HL-60 (cell line): ENCODE measurements around the gene ASGR1.

Experiments used
- DNase-seq, 2 experiments: peaks; one replicate each; pipeline ENCODE4 v3.0.0-alpha.2; 2010 to 2020; ENCODE audit warnings: low read depth in 1 of 2, low spot score in 1 of 2
- H3K27ac ChIP-seq: fragments of 250-450 bp; sonication (Bioruptor Pico); replicated peaks from 2 replicates; pipeline ENCODE4 v1.5.1; 2020; ENCODE audit warnings: mild to moderate bottlenecking, moderate library complexity
- H3K27me3 ChIP-seq: fragments of 250-450 bp; sonication (Bioruptor Pico); 2 replicates; pipeline ENCODE4 v1.5.1; 2021; ENCODE audit warnings: mild to moderate bottlenecking, moderate library complexity; ENCODE audit not compliant: insufficient read depth, poor library complexity, severe bottlenecking
- H3K4me3 ChIP-seq: replicated peaks from 2 replicates; pipeline ENCODE4 v1.5.1; 2011; ENCODE audit warnings: mild to moderate bottlenecking, control low read depth, low read length; ENCODE audit not compliant: insufficient read depth
- CTCF ChIP-seq: IDR thresholded peaks from one replicate; pipeline ENCODE4 v1.5.1; 2011; ENCODE audit warnings: low read length, control low read depth, inconsistent platforms; ENCODE audit not compliant: insufficient read depth
- GABPA ChIP-seq: IDR thresholded peaks from 2 replicates; pipeline ENCODE4 v1.6.1; 2012; ENCODE audit warnings: low read depth
- POLR2AphosphoS5 ChIP-seq: IDR thresholded peaks from 2 replicates; pipeline ENCODE4 v1.6.1; 2012; ENCODE audit warnings: low read depth
- SPI1 ChIP-seq: IDR thresholded peaks from 2 replicates; pipeline ENCODE4 v1.6.1; 2012; ENCODE audit warnings: low read depth, mild to moderate bottlenecking, borderline replicate concordance
- TF ChIP-seq, protein P1 (sequence below): IDR thresholded peaks from 2 replicates; pipeline ENCODE4 v1.6.1; 2012; ENCODE audit warnings: low read depth; ENCODE audit not compliant: insufficient replicate concordance

Gene ASGR1

DNA sequence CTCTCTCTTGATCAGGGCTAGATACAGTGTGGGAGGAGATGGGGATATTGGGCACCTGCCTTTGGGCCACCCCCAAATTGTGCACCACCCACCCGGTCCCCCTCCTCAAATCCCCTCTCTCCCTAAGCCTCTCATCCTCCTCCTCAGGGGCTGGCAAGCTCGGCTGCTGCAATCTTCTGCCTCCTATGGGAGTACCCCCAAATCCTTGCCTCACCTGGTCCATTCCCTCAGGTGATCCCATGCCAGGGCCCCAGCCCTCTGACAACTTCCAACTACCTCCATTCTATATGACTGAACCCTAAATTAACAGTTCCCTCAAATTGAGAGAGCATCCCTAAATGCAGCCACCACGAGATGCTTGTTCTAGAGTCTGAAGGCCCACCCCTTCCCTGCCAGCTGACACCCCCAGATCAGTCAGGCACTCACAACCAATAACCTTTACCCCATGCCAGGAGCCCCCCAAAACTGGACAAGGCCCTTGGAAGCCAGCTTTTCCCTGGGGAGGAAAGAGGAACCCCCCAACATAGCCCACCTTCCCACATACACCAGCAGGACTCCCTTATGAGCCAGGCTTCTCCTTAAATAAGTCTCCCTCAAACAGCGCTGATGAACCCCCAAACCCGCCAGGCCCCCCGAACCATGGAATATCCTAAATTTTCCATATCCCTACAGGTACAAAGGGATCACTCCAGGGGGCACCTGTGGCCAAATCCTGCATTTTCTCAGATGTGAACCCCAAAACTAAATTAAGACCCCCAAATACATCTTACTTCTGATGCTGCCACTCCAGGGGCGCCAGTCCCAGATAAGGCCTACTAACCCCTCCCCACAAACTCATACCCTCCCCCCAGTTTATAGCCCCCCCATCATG, 37.3 kb upstream of the ASGR1 start:
- Histone ChIP-seq H3K27me3 (no peaks in the 10 kb centered on the region), H3K4me3 (peak overlapping the region; percentile 36), H3K27ac (no peak overlapping the region)
- TF ChIP-seq GABPA, result no peak
- no peak for TF ChIP-seq SPI1
- TF ChIP-seq CTCF, result no peak
- TF ChIP-seq, protein P1, sequence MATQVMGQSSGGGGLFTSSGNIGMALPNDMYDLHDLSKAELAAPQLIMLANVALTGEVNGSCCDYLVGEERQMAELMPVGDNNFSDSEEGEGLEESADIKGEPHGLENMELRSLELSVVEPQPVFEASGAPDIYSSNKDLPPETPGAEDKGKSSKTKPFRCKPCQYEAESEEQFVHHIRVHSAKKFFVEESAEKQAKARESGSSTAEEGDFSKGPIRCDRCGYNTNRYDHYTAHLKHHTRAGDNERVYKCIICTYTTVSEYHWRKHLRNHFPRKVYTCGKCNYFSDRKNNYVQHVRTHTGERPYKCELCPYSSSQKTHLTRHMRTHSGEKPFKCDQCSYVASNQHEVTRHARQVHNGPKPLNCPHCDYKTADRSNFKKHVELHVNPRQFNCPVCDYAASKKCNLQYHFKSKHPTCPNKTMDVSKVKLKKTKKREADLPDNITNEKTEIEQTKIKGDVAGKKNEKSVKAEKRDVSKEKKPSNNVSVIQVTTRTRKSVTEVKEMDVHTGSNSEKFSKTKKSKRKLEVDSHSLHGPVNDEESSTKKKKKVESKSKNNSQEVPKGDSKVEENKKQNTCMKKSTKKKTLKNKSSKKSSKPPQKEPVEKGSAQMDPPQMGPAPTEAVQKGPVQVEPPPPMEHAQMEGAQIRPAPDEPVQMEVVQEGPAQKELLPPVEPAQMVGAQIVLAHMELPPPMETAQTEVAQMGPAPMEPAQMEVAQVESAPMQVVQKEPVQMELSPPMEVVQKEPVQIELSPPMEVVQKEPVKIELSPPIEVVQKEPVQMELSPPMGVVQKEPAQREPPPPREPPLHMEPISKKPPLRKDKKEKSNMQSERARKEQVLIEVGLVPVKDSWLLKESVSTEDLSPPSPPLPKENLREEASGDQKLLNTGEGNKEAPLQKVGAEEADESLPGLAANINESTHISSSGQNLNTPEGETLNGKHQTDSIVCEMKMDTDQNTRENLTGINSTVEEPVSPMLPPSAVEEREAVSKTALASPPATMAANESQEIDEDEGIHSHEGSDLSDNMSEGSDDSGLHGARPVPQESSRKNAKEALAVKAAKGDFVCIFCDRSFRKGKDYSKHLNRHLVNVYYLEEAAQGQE, result no peak
- no peak for TF ChIP-seq POLR2AphosphoS5
- DNase-seq, result no peak

GRCh38 chr17:7215652-7216180, 36.5 kb upstream of the ASGR1 start:
- no peak for DNase-seq
- H3K27ac ChIP-seq, result no peak overlapping the region
- no peak overlapping the region for H3K4me3 ChIP-seq
- no peaks in the 10 kb centered on the region for H3K27me3 ChIP-seq
- no peak for TF ChIP-seq SPI1
- no peak for TF ChIP-seq CTCF
- no peak for TF ChIP-seq GABPA
- no peak for TF ChIP-seq POLR2AphosphoS5
- TF ChIP-seq, protein P1, result no peak

DNA sequence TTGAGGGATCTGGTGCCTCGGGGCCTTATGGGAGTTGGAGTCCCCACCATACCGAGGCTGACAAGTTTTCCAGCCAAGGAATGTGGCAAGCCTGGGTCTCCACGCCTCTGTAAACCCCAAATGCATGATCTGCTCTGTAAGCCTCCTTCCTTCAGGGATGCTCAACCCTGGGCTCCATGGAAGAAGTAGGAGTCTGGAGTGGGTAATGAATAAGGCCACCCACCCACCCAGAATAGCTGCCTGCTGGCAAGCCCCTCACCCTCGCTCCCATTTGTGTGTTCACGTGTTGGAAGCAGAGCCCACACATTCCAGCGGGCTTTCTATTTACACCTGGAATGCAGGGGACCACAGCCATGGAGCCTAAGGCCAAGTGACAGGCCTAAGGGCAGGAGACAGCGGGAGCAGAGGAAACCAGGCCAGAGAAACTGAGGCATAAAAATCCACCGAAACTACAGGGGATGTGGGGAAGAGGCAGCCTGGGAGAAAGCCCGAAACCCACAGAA, 36.0 kb upstream of the ASGR1 start:
- Histone ChIP-seq H3K27ac (no peak overlapping the region), H3K4me3 (no peak overlapping the region; the same call in 1 of the 2 replicates), H3K27me3 (no peaks in the 10 kb centered on the region)
- TF ChIP-seq CTCF (no peak), SPI1 (no peak), GABPA (no peak), POLR2AphosphoS5 (no peak)
- TF ChIP-seq, protein P1, result no peak
- no peak for DNase-seq
